Gastrocnemius medialis (tissue), 4 donors: ENCODE measurements around the gene PTPRT.

Experiments
- POLR2A ChIP-seq, 2 donors: fragments of 450-650 bp; IDR thresholded peaks; one replicate each; pipeline ENCODE4 v1.6.1; 2017; ENCODE audit warnings: antibody characterized with exemption in 2 of 2, mild to moderate bottlenecking in 2 of 2, moderate library complexity in 2 of 2
- TF ChIP-seq, protein P1 (sequence below), 5 experiments: fragments of 450-650 bp in 3 of 5; fragments of 200-600 bp in 2 of 5; sonication (generic) in 2 of 5; IDR thresholded peaks in 4 of 5; conservative IDR thresholded peaks in 1 of 5; 1 replicate in 4 of 5; 2 replicates in 1 of 5; pipeline ENCODE4 v1.5.1; 2016 to 2019; ENCODE audit warnings: antibody characterized with exemption in 5 of 5, mild to moderate bottlenecking in 3 of 5, moderate library complexity in 3 of 5

GRCh38 chr20:42212391-42212790 lies 977.3 kb downstream of the PTPRT start:
- TF ChIP-seq, protein P1, sequence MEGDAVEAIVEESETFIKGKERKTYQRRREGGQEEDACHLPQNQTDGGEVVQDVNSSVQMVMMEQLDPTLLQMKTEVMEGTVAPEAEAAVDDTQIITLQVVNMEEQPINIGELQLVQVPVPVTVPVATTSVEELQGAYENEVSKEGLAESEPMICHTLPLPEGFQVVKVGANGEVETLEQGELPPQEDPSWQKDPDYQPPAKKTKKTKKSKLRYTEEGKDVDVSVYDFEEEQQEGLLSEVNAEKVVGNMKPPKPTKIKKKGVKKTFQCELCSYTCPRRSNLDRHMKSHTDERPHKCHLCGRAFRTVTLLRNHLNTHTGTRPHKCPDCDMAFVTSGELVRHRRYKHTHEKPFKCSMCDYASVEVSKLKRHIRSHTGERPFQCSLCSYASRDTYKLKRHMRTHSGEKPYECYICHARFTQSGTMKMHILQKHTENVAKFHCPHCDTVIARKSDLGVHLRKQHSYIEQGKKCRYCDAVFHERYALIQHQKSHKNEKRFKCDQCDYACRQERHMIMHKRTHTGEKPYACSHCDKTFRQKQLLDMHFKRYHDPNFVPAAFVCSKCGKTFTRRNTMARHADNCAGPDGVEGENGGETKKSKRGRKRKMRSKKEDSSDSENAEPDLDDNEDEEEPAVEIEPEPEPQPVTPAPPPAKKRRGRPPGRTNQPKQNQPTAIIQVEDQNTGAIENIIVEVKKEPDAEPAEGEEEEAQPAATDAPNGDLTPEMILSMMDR (IDR thresholded peaks at IDR 0.05 in 4 of 5, conservative IDR thresholded peaks at IDR 0.05 in 1 of 5): no peak
- TF ChIP-seq POLR2A (IDR thresholded peaks at IDR 0.05): no peak
